ENCODE results near the gene GABRG3.
A peak's percentile ranks its signal among the peaks of the same experiment; 100 is the strongest.
"Not testable (repeated sequence)": the region's sequence is repeated elsewhere in the genome, so short reads cannot be mapped to it uniquely, and the experiment has no call there.

GABRG3 gene

DNA sequence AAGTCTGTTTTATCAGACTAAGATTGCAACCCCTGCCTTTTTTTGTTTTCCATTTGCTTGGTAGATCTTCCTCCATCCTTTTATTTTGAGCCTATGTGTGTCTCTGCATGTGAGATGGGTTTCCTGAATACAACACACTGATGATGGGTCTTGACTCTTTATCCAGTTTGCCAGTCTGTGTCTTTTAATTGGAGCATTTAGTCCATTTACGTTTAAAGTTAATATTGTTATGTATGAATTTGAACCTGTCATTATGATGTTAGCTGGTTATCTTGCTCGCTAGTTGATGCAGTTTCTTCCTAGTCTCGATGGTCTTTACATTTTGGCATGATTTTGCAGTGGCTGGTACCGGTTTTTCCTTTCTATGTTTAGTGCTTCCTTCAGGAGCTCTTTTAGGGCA, 220.5 kb downstream of the GABRG3 start:
- not testable (repeated sequence) for DNase-seq

DNA sequence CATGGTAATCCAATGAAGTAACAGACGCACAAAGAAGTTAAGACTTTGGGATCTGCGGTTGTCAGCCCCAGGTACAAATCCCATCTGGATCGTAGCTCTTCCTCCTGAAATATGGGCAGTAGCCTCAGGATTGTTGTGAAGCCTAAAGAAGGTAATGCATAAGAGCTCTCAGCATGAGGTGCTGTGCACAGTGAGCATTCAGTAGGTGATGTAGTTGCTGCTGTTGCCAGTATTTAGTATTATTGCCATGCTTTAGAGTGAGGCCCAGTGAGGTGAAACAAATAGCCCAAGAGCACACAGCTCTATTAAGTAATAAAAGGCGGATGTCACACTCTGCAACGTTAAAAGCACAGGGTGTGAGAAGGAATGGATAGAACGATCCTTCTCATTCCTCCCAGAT, 225.7 kb downstream of the GABRG3 start:
- no peak for DNase-seq

DNA sequence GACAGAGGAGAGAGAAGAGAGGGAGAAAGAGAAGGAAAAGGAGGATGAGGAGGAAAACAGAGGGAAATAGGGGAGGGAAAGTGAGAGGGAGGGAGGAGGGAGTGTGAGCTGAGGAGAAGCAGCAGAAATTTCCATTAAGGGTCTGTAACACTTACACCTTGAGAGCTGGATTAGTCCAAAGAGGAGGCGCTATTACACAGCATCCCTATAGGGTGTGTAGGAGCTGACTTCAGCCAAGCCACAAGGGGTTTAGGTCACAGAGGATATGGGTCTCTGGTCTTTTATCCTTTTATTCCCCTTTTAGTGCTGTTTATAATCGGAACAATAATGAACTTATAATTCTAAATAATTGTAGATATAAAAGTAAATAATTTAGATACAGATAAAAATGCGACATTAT, 230.4 kb downstream of the GABRG3 start:
- no peak for DNase-seq

DNA sequence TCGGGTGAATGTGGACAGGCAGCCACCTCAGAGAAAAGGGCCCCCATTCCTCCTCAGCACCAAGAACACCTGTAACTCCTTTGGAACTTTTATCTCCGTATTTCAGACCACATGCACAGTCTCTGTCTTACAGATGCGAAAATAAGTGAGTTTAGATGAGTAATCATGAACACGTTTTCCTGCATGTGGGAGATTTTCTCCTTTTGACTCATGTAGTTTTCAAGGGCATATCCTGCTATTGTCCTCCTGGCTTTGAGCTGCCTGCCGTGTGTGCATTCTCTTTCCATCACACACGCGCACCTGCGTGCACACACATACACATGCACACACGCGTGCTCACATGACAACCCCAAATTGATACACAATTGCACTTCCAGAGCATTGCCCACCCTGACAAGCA, 239.2 kb downstream of the GABRG3 start:
- no peak for DNase-seq

DNA sequence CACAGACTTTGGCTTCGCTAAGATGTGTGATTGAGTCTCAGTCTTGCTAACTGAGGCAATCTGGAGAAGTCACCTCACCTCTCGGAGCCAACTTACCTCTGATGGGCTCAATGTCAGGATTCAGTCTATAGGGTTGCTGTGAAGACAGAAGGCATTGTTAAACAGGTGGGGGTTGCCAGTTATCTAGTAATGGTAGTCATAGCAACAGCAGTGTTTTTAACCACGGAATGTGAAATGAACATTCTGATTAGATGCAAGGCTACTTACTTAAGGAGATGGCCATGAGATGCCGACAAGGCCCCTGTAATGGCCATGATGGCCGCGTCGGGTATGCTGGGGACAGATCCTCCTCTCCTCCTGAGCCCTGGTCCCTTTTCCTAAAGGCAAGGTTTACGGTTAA, 243.1 kb downstream of the GABRG3 start:
- DNase-seq, result no peak

DNA sequence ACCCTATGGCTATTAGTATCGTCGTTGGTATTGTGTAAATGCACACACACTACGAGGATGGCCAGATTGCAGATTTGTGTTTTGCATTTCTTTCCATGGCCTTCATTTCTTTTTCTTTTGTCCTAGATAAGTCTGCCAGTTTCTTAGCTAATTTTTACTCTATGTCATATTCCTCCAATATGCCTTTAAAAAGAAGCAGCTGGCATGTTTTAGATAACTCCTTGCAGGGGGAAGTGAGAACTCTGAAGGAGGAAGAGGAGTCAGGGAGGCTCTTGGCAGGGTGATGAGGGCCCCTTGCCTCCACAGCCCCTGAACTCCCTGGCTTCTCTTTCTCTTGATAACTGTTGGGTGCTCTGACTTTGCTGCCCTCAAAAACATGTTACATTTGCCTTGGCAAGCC, 244.0 kb downstream of the GABRG3 start:
- DNase-seq, result no peak

DNA sequence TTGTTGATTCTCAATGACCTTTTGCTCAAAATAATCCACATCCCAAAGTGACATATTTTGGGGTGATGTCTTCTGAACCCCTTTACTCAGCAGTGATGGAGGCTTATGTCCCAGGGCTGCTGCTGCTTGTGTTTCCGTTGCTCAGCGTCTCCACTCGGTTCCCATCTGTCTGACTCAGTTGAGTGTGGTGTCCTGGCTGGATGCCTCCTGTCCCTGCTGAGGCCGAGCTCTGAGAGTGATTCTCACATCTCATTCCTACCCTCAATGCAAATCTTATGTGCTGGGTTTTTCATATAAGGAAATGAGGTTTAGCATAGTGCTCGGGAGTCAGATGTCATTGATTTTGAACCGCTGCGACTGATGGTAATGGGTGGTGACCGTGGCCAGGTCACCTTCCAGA, 247.4 kb downstream of the GABRG3 start:
- DNase-seq, result peak; percentile 50

DNA sequence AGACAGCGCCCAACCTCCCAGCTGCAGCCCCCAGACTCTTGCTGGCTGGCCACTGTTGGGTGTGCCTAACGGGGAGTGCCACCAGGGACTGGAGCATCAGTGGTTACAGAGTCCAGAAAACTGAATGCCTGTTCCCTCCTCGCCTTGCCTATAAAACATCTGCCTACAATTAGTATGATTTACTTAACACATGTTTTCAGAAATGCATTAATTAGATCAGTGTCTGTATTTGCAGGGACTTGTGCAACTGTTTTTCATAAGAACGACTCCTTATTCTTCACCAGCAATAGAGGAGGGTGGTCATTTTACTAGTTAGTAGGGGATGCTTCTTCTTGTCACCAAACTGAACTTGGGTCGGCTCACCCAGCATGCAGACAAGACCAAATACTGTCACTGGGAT, 248.7 kb downstream of the GABRG3 start:
- no peak for DNase-seq

DNA sequence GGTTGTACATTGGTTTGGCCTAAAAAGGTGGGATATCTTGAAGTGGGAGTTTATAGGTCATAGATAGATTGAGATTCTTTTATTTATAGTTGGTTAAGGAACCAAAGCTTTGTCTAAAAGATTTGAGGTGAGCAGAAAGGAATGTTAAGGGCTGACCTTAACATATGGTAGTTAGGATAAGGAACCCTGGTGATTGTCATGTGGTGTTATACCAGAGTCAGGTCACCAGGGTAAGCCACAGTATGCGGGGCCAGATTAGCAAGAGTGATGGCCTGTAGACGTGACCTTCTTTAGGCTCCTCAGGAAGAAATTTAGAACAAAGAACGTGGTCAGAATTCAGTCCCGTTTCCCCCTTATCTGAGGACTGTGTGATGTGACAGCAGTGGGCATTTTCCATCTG, 249.2 kb downstream of the GABRG3 start:
- no peak for DNase-seq

DNA sequence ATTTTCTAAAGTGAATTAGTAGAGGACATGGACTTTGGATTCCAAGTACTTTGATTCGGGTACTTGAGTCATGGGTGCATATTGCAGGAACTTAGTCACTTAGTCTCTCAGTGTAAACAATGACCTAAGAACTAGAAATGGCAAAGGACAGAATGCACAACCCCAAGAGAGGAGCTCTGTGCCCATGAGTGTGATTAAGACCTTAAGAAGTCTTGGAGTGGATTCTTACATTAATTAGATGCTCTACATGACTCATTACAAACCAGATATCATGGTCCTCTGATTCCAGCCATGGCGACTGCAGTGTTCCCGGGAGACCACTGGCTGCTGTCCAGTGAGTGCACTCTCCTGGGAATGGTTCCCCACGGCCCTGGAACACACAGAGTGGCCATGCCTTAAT, 251.5 kb downstream of the GABRG3 start:
- DNase-seq, result peak; percentile 96

DNA sequence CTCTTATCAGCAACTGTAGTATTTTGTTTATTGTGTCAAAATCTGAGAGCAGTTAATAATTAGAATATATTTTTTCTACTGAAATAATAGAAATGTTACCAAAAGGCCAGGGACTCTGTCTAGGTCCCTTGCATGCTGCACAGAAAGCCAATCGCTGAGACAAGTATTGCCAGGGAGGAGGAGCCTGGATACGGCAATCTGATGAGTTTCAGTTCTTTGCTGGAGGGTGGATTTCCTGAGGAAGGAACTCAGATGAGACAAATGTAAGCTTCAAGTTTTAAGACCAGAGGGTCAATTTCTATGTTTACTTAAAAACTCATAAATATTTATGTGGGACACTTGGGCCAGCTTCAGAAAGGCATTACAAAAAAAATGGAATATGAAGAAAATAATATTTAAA, 252.2 kb downstream of the GABRG3 start:
- DNase-seq, result peak; percentile 37

DNA sequence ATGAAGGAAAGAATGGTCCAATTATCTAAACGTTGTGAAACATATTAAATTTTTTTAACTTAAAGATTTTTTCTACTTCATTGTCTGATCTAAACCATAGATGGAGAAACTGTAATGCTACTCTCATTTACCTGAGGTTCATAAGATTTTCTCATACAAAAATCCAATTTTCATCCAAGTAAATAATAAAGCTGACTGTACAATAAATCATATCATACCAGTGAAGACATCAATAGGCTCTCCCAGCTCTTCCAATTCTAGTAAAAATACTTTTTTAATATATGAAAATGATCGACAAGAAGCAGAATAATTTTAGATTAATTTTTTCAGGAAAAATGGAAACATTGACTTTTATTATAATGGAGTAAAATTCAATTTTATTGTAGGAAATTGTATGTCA, 260.8 kb downstream of the GABRG3 start:
- DNase-seq, result no peak

DNA sequence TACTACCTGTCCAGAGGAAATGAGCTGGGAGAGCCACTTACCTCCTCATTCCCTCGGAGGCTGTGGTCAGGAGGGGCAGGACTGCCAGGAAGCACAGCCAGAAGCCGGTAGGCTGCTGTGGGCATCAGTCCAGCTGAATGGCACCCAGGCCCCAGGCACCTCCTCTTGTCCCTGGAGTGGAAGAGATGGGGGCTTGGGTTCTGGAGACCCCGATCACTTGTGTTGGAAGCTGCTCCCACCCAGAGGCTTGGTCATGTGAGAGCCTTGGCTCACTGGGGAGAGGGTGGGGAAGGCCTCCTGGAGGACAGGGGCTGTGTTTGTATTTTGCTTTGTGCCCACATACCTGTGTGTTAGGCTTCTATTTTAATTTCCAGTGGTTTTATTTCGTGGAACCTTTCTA, 261.9 kb downstream of the GABRG3 start:
- DNase-seq, result no peak

DNA sequence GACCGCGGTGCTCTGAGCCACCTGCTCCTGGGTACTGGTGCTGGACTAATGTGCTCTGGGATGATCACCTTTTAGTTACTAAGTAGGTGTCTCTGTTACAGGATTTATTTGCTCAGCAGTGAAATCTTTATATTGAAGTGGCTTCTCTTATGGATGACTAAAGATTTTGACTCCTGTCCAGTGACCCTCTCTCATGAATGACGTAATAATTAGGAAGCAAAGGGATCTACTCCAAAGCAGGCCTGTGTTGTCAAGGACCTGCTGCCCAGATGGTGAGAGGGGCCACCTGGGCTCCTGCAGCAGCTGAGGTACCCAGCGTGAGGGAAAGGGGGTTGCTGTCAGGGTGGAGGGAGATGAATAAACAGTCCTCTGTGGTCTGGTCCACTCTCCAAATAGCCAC, 263.6 kb downstream of the GABRG3 start:
- no peak for DNase-seq

DNA sequence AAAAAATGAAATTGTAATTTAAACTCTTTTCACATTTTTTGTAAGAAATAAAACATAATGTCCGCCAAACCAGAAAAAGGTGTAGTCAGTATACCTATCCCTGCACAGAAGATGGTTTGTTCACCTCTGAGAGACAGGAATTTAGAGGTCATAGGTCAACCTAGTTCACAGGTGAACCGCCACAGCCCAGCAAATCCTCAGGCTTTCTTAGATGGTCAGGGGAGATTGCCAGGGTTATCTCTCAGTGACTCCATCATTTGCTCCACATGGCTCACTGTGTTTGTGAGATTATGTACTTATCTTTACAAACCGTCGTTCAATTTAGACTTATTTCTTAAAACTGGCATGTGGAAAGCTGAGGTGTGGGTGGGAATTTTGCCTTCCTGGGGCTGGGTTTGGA, 264.2 kb downstream of the GABRG3 start:
- DNase-seq, result no peak

DNA sequence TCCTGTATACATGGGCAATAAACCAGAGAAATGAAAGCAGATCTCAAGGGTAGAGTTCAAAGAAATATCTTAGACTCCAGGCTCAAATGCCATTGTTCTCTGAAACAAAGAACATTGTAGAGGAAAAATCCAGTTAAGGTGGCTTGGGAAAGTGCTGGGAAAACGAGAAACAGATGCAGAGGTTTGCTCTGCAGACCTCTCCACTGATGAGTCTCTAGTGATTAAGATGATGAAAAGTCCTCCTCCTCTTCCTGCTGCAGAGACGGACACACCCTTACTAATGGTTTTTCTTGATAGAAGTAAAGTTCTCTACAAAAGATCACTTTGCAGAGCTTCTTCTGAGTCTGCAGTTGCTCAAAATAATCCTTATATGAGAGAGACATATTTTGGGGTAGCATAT, 264.7 kb downstream of the GABRG3 start:
- no peak for DNase-seq

DNA sequence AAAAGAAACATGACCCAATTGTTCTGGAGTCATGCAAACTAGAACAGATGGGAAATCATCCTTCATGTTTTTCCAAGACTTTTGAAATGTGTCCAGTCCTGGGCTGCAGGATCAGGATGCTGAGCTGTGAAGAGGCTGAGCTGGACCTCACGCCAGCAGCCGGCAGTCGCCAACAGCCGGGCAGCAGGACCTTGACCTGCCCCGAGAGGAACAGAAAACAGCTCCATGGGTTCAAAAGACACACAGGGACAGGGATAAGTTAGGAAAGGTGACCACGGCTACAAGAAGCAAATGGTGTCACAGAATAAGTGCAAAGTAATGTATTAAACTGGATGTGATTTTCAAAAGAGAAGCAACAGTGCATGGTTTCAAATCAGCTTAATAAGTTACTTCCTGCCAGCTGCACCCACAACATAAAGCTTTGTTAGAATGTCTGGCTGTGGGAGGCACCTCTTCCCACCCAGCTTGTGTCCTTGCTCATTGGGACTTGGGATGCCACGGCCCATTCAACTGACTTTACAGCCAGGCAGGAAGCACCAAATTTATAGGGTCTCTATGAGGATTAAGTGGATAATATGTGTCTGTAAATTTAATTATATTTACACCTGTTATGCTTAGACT, 266.4 kb downstream of the GABRG3 start:
- no peak for DNase-seq

DNA sequence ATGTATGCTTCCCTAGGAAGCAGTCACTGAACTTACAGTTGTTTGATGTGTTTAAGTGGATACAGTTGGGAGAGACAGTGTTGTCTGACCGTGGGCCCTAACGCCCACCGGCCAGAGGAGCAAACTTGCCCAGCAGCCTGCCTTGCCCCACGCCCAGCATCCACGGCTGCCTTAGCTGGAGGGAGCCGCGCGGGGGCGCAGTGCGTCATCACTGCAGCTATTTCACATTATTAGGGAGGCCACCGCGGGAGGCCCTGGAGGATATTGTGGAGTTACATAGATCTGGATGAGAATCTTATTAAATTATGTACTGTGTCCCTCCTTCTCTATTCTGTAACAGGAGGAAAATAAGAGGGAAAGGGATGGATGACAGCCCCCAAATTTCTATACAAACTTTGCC, 267.2 kb downstream of the GABRG3 start:
- no peak for DNase-seq

DNA sequence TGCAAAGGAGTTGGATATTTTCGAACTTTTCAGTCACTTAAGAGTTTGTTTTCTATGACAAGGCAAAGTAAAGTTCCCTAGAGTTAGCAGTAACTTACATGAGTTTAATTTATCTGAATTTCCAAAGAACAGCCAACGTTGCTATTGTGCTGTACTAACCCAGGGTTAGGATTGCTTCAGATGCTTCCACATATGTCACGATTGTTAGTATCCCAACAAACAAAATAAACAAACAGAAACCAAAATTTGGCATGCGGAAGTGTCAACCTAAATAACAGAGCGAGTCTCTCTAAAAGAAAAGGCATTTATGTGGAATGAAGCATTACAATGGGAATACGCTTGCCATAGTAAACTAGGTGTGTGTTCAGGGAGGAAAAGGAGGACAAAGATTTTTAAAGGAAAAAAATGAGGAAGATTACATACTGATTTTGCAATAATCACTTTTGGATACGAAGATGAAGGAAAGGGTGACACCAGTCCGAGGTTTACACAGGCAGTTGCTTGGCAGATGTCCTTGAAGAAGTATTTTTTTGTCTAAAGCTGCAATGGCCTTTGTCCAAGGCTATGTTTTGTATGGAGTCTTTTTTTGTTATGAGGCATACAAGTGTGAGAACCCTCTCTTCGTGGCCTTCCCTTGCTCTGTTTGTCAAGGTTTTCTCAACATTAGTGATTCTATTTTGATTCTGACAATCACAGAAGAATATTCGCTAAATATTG, 267.9 kb downstream of the GABRG3 start:
- no peak for DNase-seq

DNA sequence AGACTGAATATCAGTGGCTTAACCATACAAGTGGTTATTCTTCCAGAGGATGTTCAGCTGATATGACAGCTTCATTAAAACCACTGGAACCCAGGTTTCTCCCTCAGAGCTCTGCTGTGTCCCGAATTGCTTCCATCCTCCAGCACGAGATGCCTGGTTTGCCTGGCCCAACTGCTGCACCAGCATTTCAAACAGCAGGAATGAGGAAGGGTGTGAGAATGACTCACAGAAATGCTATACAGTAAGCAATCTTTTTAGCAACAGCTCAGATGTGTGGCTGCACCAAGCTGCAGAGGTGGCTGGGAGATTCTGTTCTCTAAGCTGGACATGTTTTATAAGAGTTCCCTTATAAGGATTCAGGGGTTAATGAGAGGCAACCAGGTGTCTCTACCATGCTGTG, 271.0 kb downstream of the GABRG3 start:
- peak; percentile 72 for DNase-seq

DNA sequence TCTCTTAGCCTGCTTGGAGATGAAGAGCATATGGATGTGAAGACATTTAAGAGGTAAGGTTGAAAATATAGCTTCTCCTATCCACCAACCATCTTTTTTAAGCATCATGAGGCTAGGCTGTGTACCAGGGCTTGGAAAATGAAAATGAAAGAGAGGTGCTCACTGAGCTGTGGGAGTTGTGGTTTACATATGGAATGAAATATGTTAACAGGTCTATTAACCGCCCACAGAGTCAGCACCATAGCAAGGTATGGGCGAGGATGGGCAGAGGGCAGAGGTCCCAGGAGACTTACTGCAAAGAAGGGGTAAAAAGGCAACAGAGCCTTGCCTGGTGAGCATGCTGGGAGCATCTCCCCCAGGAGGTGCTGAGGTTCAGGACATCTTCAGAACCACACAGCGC, 273.1 kb downstream of the GABRG3 start:
- no peak for DNase-seq

DNA sequence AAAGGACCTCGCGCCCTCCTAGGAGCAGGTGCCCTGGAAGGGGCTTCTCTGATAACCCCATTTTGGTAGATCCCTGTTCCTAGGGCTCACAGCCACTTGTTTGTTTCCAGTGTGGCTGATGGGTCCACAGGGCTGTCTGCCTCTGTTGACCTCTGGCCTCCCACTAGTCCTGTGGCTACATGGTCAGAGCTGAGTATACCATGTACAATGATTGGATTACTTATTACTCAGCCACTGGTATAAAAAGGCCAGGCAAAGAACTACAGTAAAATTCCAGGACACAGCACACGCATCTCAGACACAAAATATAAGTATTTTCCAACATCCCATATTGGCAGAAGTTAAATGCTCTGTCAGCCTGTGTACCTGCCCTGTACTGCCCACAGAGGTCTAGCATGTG, 277.3 kb downstream of the GABRG3 start:
- DNase-seq, result no peak

DNA sequence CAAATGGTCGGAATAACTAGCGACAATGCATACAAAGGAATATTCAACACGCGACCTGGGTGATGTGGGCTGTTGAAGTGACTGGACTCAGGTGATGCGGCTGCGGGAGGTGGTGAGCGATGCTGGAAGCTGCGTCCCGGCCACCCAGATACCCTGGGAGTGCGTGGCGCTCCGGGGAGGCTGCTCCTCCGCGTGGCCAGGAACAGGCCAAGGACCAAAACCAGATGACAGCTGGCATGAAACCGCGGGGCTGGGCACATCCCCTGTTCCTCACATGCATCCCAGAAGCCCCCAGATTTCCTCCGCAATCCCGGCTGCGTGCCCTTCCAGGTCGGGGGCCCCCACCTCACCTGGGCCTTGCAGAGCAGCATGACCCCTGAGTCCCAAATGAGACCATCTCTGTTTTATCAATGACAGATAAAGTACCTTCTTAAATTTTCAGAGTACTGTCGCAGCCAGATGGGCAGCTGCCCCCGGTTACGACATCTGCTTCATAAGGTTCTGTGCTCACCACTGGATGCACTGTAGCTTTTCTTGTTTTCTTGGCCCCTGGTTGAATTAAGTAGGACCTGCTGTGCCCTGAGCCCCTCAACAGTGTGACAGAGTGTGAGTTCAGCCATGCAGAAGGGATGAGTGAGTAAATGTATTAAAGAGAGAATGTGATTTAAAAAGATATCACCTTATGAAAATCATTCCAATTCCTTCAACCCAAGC, 278.2 kb downstream of the GABRG3 start:
- DNase-seq, result no peak

DNA sequence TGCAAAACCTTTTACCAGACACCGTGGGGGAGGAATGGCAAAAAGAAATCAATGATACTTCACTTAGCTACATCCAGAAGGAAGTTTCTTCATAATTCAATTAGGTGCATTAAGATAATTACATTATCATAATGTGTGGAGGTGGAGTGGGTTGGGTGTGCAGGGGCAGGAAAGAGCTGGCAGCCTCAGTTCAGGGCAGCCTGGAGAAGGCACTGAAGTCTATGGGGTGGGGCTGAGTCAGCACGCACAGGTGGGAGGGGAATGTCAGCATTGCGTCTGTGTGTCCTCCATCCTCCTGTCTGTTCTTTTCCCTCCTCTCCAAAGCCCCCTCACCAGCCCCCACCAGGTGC, 278.8 kb downstream of the GABRG3 start:
- no peak for DNase-seq
